Measurements from ENCODE around the gene ZNF91.
"Not testable (repeated sequence)": the region's sequence is repeated elsewhere in the genome, so short reads cannot be mapped to it uniquely, and the experiment has no call there.

ZNF91 gene

GRCh38 chr19:23395041-23395721, at the start of gene ZNF91:
Gene ZNF91, minus strand, starts transcription at chr19:23395471. Its CDS starts 117 bp downstream, at chr19:23395354.
- peak; percentile 96 for DNase-seq

- peak; percentile 9 for DNase-seq
Observed at GRCh38 chr19:23440791-23441190, 45.5 kb upstream of the ZNF91 start.

- DNase-seq = peak; percentile 2
Observed at GRCh38 chr19:23440207-23440606, 44.9 kb upstream of the ZNF91 start.

GRCh38 chr19:23439623-23440022, 44.4 kb upstream of the ZNF91 start:
- peak; percentile 3 for DNase-seq

GRCh38 chr19:23437901-23438300, 42.6 kb upstream of the ZNF91 start:
- no peak for DNase-seq

GRCh38 chr19:23436944-23437343, 41.7 kb upstream of the ZNF91 start:
- peak; percentile 8 for DNase-seq

GRCh38 chr19:23436318-23436717, 41.0 kb upstream of the ZNF91 start:
- peak; percentile 15 for DNase-seq

- no peak for DNase-seq
Observed at GRCh38 chr19:23420824-23421223, 25.6 kb upstream of the ZNF91 start.

GRCh38 chr19:23419261-23419660, 24.0 kb upstream of the ZNF91 start:
- not testable (repeated sequence) for DNase-seq

GRCh38 chr19:23415561-23416191, 20.4 kb upstream of the ZNF91 start:
- peak; percentile 20 for DNase-seq

GRCh38 chr19:23415034-23415433, 19.8 kb upstream of the ZNF91 start:
- DNase-seq = no peak

GRCh38 chr19:23410155-23410554, 14.9 kb upstream of the ZNF91 start:
- no peak for DNase-seq

GRCh38 chr19:23409392-23410048, 14.2 kb upstream of the ZNF91 start:
- DNase-seq = no peak

GRCh38 chr19:23407616-23408133, 12.4 kb upstream of the ZNF91 start:
- DNase-seq = no peak

- DNase-seq = no peak
Observed at GRCh38 chr19:23406721-23407120, 11.4 kb upstream of the ZNF91 start.

GRCh38 chr19:23406091-23406490, 10.8 kb upstream of the ZNF91 start:
- DNase-seq = no peak

- DNase-seq = no peak
Observed at GRCh38 chr19:23404676-23405075, 9.4 kb upstream of the ZNF91 start.

- no peak for DNase-seq
Observed at GRCh38 chr19:23403581-23404324, 8.5 kb upstream of the ZNF91 start.

GRCh38 chr19:23403052-23403451, 7.8 kb upstream of the ZNF91 start:
- no peak for DNase-seq

GRCh38 chr19:23402388-23402787, 7.1 kb upstream of the ZNF91 start:
- DNase-seq = no peak

- no peak for DNase-seq
Observed at GRCh38 chr19:23401086-23401610, 5.9 kb upstream of the ZNF91 start.

GRCh38 chr19:23399443-23399842, 4.2 kb upstream of the ZNF91 start:
- DNase-seq = no peak

GRCh38 chr19:23395722-23396117, 449 bp upstream of the ZNF91 start:
- not testable (repeated sequence) for DNase-seq
